Measurements from ENCODE around the gene PDXK.
A peak's percentile ranks its signal among the peaks of the same experiment; 100 is the strongest.
"Not testable (repeated sequence)": the region's sequence is repeated elsewhere in the genome, so short reads cannot be mapped to it uniquely, and the experiment has no call there.

PDXK gene

DNA sequence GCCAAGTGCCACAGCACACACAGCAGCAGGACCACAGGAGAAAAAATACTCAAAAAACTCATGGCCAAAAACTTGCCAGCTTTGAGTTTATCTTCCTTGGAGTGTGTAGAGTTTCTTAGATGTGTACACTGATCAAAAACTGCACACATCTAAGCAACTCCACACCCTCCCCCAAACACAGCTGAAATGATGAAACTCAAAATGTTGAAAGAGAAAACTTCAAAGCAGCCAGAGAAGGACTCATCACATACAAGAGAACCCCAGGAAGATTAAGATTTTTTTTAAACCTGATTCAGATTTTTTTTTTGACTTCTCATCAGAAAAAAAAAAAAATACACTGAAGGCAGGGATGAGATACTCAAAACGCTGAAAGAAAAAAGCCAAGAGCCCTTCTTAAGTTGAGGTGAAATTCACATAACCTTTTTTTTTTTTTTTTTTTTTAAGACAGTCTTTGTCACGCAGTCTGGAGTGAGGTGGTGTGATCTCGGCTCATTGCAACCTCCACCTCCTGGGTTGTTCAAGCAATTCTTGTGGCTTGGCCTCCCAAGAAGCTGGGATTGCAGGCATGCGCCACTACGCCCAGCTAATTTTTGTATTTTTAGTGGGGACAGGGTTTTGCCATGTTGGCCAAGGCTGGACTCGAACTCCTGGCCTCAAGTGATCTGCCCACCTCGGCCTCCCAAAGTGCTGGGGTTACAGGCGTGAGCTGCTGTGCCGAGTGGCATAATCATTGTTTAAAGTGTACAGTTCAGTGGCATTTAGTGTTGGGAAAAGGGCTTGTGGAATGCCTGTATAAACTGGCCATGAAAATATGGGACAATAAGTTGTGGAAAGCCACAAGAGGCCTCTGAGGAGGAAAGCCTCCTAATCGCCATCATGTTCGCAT lies 20.9 kb upstream of the PDXK start:
- DNase-seq, result no peak

DNA sequence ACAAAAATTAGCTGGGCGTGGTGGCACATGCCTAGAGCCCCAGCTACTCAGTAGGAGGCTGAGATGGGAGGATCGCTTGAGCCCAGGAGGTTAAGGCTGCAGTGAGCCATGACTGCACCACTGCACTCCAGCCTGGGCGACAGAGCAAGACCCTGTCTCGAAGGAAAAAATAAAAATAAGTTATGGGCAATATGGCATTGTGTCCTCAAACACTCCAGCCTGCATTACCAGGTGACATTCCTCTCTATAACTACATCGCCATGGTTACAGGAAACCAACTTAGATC lies 19.5 kb upstream of the PDXK start:
- not testable (repeated sequence) for DNase-seq

DNA sequence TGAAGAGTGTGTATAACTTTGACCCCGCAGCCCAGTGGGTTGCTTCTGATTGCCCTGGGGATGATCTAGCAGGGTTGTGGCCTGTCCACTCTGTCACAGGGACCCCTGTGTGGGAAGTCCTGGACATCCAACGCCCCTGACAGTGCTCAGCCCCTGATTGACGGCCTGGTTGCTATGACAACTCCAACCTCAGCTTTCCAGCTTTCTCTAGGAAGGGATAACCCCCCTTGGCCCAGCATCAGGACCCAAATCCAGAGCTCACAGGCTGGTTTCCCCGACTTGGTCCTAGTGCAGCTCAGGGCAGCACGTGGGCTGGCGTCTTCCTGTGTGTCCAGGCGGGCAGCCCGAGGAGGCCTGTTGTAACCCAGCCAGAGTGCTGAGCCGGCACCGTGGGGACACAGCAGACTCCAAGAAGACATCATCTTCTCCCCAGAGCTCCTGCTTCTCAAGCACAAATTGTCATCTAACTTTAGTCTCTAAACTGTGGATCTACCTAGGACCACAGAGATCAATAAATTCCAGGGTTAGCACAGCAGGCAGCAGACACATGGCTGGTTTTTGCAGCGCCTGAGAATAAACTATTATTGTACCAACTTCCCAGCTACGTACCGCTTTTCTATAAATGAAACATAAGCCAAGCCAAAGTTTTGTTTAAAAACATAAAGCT lies 18.9 kb upstream of the PDXK start:
- DNase-seq, result no peak

DNA sequence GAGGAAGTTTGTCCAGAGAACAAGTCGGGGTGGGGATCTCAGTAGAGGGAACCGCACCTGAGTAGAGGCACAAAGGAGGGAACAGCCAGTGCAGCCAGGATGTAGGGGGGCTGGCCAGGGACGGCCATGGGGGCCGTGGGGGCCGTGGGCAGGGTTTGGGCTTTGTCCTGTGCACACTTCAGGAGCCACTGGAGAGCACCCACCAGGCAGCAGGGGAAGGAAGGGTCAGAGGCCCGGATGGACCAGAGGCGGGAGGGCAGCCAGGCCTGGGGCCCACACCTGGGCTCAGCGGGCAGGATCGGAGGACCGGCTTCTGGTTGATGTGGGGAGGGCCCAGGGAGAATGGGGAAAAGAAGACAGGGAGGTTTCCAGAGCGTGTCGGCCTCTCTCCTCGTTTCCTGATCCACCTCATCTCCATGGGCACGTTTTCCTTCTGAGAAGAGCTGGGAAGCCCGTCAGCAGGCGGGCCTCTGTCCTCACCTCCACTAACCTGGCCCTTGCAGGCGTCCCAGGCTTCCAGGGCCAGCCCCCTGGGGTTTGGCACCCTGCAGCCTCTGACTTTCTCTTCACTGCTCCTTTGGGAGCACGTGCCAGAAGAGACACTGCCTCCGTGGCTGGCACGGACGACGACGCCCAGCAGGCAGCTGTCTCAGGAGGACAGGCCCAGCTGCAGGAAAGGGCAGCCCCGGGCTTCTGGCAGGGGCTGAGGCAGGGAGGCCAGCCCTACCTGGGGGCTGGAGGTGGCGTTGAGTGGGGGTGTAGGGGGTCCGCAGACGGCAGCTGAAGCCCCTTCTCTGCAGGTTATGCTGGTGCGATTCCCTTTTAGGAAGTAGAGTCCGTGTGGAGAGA lies 16.8 kb upstream of the PDXK start:
- no peak for DNase-seq

DNA sequence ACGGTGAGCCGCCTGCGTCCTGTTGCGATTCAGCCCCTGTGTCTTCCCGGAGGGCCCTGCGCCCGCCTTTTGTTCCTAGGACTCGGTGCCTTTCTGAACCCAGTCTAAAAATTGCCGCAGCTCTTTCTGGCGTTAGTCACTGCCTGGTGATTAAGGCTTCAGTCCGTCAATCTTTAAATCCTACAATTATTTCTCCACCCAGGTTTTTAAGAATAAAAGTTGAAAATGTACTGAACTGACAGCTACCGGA lies 16.2 kb upstream of the PDXK start:
- DNase-seq, result no peak

DNA sequence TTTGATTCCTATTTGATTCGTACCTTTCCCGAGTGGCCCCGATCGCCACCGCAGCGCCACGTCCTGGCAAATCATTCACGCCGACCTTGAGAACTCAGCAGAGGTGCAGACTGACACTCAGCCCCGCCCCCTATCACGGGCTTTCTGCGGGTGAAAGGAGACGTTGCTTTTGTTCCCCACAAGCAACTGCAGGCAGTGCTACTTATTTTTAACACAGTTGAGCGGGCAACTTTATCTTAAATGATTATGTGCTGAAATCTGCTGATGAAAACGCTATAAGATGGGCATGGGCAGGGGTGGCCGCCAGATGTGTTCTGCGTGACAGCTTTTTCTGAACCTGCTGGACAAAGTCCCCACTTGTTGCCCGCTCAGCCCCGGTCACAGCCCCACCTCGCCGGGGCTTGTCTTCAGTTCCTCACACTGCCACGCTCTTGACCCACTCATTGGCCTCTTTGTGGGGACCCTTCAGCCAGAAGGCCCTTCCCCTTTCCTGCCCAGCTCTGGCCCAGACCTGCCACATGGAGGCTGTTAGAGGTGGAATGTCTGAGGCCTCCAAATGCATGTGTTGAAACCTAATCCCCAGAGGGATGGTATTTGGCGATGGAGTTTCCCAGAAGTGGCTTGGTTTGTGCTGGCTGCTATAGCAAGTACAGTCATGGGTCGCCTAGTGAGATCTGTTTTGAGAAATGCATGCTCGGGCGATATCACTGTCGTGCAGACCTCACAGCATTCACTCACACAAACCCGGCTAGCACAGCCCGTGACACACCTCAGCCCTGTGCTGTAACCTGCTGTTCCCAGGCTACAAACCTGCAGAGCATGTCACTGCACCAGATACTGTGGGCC lies 15.7 kb upstream of the PDXK start:
- DNase-seq, result peak; percentile 23

DNA sequence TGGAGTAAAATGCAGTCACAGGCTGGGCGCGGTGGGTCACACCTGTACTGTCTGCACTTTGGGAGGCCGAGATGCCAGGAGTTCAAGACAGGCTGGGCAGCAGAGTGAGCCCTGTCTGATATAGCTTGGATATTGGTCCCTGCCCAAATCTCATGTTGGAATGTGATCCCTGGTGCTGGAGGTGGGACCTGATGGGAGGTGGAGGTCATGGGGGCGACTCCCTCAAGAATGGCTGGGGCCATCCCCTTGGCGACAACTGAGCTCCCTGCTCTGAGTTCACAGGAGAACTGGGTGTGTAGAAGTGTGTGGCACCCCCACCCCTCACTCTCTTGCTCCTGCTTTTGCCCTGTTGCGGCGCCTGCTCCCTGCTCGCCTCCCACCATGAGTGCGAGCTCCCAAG lies 11.5 kb upstream of the PDXK start:
- DNase-seq, result no peak

DNA sequence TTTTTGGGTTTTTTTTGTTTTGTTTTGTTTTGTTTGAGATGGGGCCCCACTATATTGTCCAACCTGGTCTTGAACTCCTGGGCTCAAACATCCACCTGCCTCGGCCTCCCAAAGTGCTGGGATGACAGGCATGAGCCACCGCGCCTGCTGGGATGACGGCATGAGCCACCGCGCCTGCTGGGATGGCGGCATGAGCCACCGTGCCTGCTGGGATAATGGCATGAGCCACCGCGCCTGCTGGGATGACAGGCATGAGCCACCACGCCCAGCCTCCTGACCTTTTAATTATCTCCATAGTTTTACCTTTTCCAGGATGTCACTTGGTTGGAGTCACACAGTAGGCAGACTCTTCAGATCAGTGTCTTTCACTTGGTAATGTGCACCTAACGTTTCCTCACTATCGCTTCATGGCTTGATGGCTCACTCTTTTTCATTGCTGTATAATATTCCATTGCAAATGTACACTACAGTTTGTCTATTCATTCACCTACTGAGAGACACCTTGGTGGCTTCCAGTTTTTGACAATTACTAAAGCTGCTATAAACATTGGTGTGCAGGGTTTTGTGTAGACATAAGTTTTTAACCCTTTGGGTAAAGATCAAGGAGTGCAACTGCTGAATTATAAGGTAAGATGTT lies 10.1 kb upstream of the PDXK start:
- no peak for DNase-seq

DNA sequence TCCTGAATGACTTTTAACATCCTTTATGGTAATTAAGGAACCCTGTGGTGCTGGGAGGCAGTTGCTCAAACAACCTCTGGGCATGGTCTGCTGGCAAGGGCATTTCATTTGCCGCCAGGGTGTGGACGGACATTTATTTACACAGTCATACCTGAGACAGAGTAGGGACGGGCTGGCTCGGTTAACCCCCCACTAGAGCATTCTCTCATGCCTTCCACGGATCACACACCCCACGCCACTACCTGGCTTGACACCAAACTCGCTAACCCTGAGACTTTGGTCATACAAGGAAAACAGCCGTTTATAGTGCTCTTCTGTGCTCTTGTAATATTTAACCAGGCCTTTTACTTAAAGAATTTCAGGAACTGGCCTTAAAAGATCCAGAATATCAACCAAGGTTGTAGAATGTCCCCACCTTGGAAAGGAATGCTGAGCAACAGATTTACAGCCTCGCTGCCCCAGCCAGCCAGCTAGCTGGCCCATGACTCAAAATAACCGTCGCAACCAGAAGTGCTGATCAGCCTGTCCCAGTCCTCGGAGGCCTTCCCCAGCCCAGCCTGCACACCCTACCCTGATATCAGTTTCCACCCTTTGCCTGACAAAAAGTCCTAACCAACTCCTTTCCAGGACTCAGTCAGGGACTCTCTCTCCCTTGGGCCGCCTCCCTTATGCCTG lies 6.5 kb upstream of the PDXK start:
- no peak for DNase-seq

DNA sequence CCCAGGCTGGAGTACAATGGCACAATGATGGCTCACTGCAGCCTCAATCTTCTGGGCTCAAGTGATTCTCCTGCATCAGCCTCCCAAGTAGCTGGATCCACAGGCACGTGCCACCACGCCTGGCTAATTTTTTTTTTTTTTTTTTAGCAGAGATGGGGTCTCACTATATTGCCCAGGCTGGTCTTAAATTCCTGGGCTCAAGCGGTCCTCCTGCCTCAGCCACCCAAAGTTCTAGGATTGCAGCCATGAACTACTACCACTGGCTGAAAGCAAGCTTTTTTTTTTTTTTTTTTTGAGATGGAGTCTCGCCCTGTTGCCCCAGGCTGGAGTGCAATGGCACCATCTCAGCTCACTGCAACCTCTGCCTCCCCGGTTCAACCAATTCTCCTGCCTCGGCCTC lies 5.8 kb upstream of the PDXK start:
- DNase-seq, result not testable (repeated sequence)

DNA sequence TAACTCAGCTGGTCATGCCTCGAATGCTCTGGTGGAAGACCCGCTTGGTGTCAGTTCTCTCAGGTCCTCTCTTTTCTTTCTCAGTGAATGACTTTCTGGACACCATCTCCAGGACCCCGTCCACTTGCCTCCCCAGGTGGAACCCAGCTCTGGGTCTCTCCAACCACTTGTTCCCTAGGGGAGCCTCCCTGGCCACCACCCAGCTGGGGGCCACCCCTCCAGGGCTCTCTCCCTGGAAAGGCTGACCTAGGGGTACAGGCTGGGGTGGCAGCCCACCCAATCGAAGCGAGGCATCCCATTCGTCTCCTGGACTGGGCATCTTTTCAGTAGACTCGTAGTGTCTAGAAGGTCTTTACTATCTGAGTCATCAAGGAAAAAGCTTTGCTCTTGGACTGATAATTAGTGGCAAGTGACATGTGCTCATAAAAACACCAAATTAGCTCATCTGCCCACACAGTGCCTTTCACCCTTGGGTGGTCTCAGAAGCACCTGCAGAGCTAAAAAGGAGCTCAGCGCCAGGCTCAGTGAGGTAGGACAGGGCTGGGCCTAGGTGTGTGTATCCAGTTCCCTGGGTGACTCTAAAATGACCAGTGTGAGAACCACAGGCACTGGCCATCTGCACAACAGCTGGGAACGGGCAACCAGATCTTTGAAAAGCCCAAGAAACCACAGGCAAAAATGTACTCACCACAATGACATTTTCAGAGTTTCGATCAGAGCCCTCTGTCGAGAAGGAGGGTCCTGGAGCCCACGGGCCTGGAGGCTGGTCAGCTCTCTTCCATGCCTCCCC lies 2.4 kb upstream of the PDXK start:
- DNase-seq, result no peak

DNA sequence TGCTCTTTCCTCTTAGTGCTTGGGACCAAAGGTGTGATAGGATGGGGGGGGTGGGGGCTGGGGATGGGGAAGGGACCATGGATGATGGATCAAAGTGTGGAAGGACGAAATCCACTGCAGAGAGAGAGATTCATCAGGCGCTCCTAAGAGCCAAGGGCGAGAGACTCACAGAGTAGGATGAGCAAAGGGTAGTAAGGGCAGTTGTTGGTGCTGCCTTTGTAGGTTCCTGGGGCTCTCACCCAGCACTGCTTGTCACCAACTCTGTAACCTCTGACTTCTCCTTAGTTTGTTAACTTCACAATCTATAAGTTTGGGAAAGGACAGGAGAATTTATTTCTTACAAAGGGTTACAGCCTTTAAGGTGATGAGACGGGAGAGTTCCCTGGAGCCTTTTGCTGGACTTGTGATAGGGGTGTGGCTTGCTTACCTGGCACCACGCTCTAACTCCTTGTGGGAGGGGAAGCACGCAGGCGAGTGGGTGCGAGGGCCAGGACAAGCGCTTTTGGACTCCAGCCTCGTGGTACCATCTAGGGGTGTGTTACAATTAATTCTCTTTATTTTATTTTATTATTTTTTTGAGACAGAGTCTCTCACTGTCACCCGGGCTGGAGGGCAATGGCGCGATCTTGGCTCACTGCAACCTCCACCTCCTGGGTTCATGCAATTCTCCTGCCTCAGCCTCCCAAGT lies 1.6 kb upstream of the PDXK start:
- DNase-seq, result no peak

DNA sequence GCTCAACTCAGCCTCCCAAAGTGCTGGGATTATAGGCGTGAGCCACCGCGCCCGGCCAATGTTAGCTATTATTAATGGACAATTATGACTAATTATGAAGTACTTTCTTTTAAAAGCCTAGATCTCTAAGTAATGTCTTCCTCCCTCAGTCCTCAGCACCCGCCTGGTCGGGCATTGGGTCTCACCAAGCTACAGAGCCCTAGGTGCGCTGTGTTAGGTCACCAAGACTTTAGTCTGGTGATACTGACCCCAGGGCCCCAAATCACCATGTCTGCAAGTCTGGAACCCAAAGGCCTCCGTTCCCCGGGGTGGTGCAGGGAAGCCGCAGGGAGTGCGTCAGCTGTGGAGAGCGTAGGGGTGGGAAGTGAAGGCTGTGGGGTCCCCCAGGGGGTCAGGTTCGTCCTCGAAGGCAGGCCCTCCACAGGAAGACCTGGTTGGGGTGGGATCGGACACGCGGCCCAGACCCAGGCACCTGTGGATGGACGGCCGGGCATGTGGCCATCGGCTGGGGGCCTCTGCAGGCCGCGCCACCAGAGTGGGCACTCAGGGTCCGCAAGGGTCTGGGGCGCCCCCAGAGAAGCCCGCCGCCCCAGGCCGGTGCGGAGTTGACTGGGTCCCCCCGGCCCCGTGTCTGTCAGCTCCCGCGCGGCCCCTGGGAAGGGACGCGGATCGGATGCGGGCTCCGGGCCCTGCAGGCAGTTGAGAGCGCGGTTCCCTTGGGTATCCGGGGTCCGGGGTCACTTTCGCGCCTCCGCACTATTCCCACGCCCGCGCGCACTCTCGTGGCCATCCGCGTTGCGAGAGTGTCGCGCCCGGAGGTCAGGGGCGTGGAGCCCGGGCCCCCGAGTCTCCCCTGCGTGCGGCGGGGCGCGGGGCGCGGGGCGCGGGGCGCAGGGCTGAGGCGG lies 710 bp upstream of the PDXK start:
- no peak for DNase-seq

DNA sequence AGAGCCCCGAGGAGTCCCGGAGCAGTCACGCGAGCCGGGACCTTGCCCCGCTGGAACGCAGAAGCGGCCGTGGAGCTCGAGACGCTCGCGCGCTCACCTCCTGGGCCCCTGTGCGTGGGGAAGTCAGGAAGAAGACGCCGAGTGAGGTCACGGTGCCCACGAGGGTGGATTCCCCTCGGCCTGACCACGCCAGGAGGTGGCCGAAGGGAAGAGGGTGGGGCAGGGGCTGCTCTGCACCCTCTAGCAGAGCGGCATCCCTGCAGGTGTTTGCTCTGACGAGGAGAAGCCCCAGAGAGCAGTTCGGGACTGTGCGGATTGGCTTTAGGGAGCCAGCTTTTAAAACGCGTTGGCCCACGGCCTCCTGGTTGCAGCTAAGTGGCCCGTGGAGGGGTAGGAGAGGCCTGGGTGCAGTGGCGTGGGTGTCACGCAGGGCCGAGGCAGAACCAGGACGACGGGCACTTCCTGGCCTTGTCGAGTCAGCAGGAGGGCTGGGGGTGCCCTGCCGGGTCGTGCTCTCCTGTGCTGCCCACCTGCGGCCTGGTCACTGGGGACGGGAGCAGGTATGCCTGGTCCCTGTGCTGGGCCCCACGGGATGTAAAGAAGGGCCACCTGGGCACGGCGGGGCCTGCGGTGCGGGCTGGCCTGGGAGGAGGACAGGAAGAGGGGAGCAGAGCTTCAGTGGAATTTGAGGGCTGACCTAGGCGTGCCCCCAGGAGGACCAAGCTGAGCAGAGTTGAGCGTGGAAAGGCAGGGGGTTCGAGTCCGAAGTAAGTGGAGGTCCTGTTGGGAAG lies 1.0 kb downstream of the PDXK start:
- DNase-seq, result peak; percentile 27

DNA sequence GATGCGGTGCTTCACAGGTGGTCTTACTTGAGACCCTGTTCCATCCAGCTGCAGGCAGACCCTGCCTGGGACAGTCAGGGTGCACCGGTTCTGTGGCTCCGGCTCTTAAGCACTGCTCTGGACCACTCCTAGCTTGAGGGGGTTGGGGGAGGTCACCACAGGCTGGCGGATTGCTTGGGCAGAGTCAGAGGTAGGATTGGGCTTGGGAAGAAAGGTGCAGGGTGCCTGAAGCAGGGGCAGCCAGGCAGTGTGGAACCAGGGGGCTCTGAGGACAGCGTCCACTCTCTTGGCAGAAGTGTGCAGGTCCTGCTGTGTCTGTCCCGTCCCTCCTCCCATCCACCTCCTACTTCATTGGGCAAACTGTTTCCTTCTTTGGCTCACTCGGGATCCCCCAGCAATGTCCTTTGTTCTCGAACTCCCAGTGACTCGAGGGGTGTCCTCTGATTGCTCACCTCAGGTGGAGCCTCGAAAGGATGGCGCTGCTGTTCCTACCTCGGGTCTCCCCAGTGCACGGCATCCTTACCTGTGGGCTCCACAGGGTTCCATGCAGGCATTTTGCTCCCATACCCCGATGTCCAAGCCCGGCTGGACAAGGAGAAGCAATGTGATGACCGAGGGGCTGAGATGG lies 1.7 kb downstream of the PDXK start:
- DNase-seq, result no peak

DNA sequence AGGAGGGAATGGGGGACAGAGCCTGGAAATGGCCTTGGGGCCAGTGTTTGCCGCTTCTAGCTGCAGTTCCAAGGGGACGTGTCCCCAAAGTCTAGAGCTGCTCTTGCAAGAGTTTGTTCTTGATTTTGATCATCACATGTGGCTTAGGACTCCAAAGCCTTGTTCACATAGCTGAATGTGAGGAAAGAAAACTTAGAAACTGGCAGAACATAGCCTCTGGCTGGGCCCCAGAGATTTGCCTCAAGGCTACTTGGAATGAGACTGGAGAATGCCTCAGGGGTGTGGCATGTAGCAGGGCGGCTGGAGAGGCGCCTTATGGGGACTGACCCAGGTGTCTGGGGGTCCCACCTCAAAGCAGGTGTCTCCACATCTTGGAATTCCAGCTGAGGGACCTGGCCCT lies 2.3 kb downstream of the PDXK start:
- DNase-seq, result no peak

DNA sequence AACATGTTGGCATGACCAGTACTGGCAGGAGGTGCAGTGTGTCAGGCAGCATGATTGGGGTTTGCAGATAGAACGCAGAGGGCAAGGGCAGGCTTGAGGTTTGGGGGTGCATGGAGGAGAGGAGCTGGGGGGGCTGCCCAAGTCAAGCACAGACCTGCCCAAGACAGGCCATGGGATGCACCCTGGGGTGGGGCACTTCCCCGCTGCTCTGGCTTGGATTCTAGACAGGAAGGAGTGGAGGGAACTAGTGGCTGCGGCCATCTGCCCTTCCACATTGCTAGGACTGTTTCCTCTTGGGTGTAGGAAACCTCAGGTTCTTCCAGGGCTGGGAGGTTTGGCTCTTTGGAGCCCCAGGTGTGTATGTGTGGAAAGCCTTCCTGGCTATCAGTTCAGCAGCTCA lies 3.0 kb downstream of the PDXK start:
- no peak for DNase-seq

DNA sequence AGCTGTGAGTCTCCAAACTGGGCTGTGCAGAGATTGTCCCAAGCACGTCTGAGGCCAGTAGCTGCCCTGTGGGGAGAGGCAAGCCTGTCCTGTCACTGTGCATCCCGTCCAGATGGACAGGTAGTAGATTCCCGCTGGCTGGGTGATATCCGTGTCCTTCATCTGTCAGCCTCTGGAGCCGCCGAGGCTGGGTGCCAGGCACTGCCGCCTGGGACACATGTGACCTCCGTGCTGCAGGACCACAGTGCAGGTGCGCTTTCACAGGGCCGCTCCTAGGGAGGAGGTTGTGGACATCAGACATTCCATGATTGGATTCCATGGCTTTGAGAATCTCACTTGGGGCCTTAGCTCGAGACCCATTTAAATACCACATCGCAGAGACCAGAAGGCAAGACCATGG lies 4.7 kb downstream of the PDXK start:
- DNase-seq, result no peak
